HepG2 (cell line): ENCODE results near the gene MOG. TPM values are rescaled to one million over a fixed set of nuclear protein-coding genes. Genes with fewer than 3 reads are reported as not detected.
A peak's percentile ranks its signal among the peaks of the same experiment; 100 is the strongest.

ENCODE experiments used
- ATAC-seq: fragments of 200-7000 bp; cut with Tn5 transposase; 3 replicates; pipeline ENCODE4 v1.9.1; 2020; ENCODE audit warnings: mild to moderate bottlenecking, moderate library complexity
- BruUV-seq: library from RNA; stranded (reverse); fragments of 400-500 nt; replicated peaks from 2 replicates; lab custom pipeline; 2021; lab: Mats Ljungman, UMichigan
- CTCF ChIA-PET: fragments of 300-600 bp; formaldehyde crosslinking; extraction: SDS; loops from one replicate; lab custom pipeline; 2021; ENCODE audit warnings: low total read pairs, inconsistent platforms, low intra/inter-chr PET ratio; lab: Yijun Ruan, JAX
- POLR2A ChIA-PET: fragments of 350-600 bp; sonication (Branson Sonifier 250); formaldehyde crosslinking; loops from one replicate; lab custom pipeline; 2020; ENCODE audit warnings: antibody characterized with exemption, inconsistent platforms; lab: Yijun Ruan, JAX
- DNase-seq: peaks from one replicate; pipeline ENCODE4 v3.0.0-alpha.2; 2015; ENCODE audit warnings: low spot score
- FAIRE-seq: peaks from 3 replicates; lab custom pipeline; 2011; peaks lifted over from hg19 to GRCh38; lab: Jason Lieb, UNC
- H2AFZ ChIP-seq: one replicate; pipeline ENCODE4 v1.6.1; 2011; ENCODE audit warnings: low read length, inconsistent platforms
- H3K27ac ChIP-seq: fragments of 300-600 bp; 3 replicates; pipeline ENCODE4 v1.8.0; 2011; ENCODE audit warnings: mixed run types, mild to moderate bottlenecking, mixed read lengths, low read length, inconsistent platforms; ENCODE audit not compliant: insufficient read depth; ENCODE audit errors: extremely low read length
- H3K27me3 ChIP-seq, 2 experiments: fragments of 200-600 bp in 1 of 2; 2 replicates in 1 of 2; 3 replicates in 1 of 2; pipeline versions ENCODE4 v1.6.0 to v1.8.0; 2011; ENCODE audit warnings: low read length in 2 of 2, mild to moderate bottlenecking in 2 of 2, moderate library complexity in 2 of 2, inconsistent platforms in 1 of 2; ENCODE audit not compliant: insufficient read depth in 2 of 2, control insufficient read depth in 1 of 2
- H3K36me3 ChIP-seq, 2 experiments: fragments of 200-600 bp in 1 of 2; replicated peaks in 1 of 2; 2 replicates in 1 of 2; 3 replicates in 1 of 2; pipeline versions ENCODE4 v1.5.1 to v1.8.0; 2011; ENCODE audit warnings: low read length in 2 of 2, inconsistent platforms in 1 of 2; ENCODE audit not compliant: insufficient read depth in 2 of 2, control insufficient read depth in 1 of 2
- H3K4me1 ChIP-seq: 2 replicates; pipeline ENCODE4 v1.5.1; 2012; ENCODE audit warnings: low read length, inconsistent platforms; ENCODE audit not compliant: insufficient read depth
- H3K4me2 ChIP-seq: 2 replicates; pipeline ENCODE4 v1.6.0; 2011; ENCODE audit warnings: low read depth, low read length, inconsistent platforms
- H3K4me3 ChIP-seq, 3 experiments: fragments of 200-600 bp in 1 of 3; sonication (generic), shearing (Covaris generic) in 1 of 3; replicated peaks in 1 of 3; 2 replicates each; pipeline ENCODE4 v1.5.1; 2011 to 2016; ENCODE audit warnings: low read length in 3 of 3, inconsistent platforms in 2 of 3, low read depth in 2 of 3, mild to moderate bottlenecking in 2 of 3, control low read depth in 1 of 3, mixed read lengths in 1 of 3; ENCODE audit not compliant: insufficient read depth in 1 of 3
- H3K79me2 ChIP-seq: one replicate; pipeline ENCODE4 v1.6.1; 2011; ENCODE audit warnings: low read length, inconsistent platforms; ENCODE audit not compliant: insufficient read depth
- H3K9ac ChIP-seq: 2 replicates; pipeline ENCODE4 v1.6.0; 2011; ENCODE audit warnings: mild to moderate bottlenecking, low read depth, low read length, inconsistent platforms; ENCODE audit not compliant: insufficient read depth
- H3K9me3 ChIP-seq: 2 replicates; pipeline ENCODE4 v1.5.1; 2012; ENCODE audit warnings: mild to moderate bottlenecking, low read length
- H4K20me1 ChIP-seq: 2 replicates; pipeline ENCODE4 v1.6.0; 2011; ENCODE audit warnings: inconsistent platforms, mild to moderate bottlenecking, low read length, moderate library complexity; ENCODE audit not compliant: insufficient read depth
- MTF1 ChIP-seq: sonication (generic); formaldehyde crosslinking; IDR thresholded peaks from 2 replicates; pipeline ENCODE4 v1.5.0; 2020; ENCODE audit warnings: missing genetic modification reagents
- RBM22 ChIP-seq: fragments of 200-400 bp; formaldehyde crosslinking; optimal IDR thresholded peaks from 2 replicates; pipeline ENCODE3; 2017; ENCODE audit warnings: mild to moderate bottlenecking, low read length, moderate library complexity
- THAP7 ChIP-seq: sonication (generic); formaldehyde crosslinking; IDR thresholded peaks from 2 replicates; pipeline ENCODE4 v1.8.1; 2023; ENCODE audit warnings: mild to moderate bottlenecking, missing genetic modification reagents
- ZNF317 ChIP-seq: sonication (generic); formaldehyde crosslinking; IDR thresholded peaks from 2 replicates; pipeline ENCODE4 v1.5.0; 2020; ENCODE audit warnings: mild to moderate bottlenecking, missing genetic modification reagents
- ZNF574 ChIP-seq: sonication (generic); formaldehyde crosslinking; IDR thresholded peaks from 2 replicates; pipeline ENCODE4 v1.4.0; 2020; ENCODE audit warnings: missing genetic modification reagents
- WGBS: methylation state at CpG from one replicate; pipeline ENCODE4 v1.1.6; 2017; ENCODE audit warnings: low lambda C conversion rate; 5-methylcytosine and 5-hydroxymethylcytosine counted together
- in situ Hi-C: cut with HindIII; loops from 2 replicates; pipeline ENCODE4 v1.10.0; 2017; ENCODE audit warnings: low pct_unique_long_range_greater_than_20kb; ENCODE audit not compliant: extremely low pct_ligation_motif_present
- intact Hi-C: fragments of 100-400 bp; cut with micrococcal nuclease; formaldehyde crosslinking; loops from one replicate; pipeline ENCODE4 v1.10.0; 2022; ENCODE audit not compliant: unreplicated experiment
- polyA plus RNA-seq, 8 experiments: library from polyadenylated mRNA; depleted of rRNA in 3 of 8; stranded (reverse) in 7 of 8; unstranded in 1 of 8; fragments of >200 nt; fragmentation: Illumina TruSeq in 4 of 8; extraction: Trizol in 4 of 8; gene quantifications; 2 replicates each; pipeline versions ENCODE4 v1.2.1 to v1.2.3, GENCODE V29; 2011 to 2016; ENCODE audit warnings: low read depth in 4 of 8, missing spikeins in 1 of 8, mixed read lengths in 1 of 8; ENCODE audit not compliant: insufficient read depth in 1 of 8
- total RNA-seq, 5 experiments: library from RNA; depleted of rRNA; stranded (reverse); fragments of >200 nt; fragmentation: Illumina TruSeq; extraction: Trizol; gene quantifications; 2 replicates each; pipeline ENCODE4 v1.2.3, GENCODE V29; 2016; ENCODE audit warnings: low read depth in 1 of 5

The MOG gene
- total and polyA plus RNA-seq, 2 of the 13 experiments (the other 11 are each of a cell fraction or from before 2014, with no cell fraction given): not detected

DNA sequence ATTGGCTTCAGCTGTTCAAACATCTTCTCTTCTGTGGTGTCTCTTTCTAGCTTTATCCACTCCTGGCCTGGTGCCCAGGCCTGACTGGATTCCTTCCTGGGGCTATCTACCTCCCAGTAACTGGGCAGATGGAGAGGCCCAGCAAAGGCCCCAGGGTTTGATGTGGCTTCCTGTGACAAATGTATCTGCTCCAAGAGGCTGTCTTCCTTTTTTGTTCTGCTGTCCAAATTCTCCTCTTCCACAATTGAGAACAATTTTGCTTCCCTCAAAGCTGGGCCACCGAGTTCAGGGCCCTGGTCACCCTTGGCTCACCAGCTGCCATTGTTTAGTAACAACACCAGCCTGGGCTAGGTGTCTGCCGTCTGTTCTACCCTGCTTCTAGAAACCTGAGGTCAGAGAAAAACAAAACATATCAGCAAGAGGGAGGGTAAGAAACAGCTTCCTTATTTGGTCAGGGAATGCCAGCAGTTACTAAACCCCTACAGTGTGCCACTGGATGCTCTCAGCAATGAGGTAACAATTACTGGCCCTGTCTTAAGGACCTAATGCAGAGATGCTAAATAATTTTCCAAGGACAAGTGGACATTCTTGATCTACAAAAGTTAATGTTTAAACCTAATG, 20.2 kb downstream of the MOG start:
- in situ Hi-C loops (no loop called here), intact Hi-C loops (no loop called here)
- Histone ChIP-seq H3K79me2 (no peaks in the 10 kb centered on the region), H3K27me3 (0 out of 5 replicates have a peak, but pooled peaks cover 0 to 2% of the 10 kb centered on the region in 2 experiments), H3K4me3 (no peak overlapping the region), H3K9ac (no peak overlapping the region), H4K20me1 (no peaks in the 10 kb centered on the region), H3K4me1 (no peaks in the 10 kb centered on the region), H3K27ac (no peak overlapping the region), H2AFZ (no peak overlapping the region), H3K36me3 (no peaks in the 10 kb centered on the region), H3K9me3 (no peaks in the 10 kb centered on the region), H3K4me2 (no peak overlapping the region)
- no peak for TF ChIP-seq MTF1
- no peak for TF ChIP-seq RBM22
- TF ChIP-seq THAP7 (CRISPR knock-in tag): no peak
- 0 out of 2 replicates have a peak, but pooled peaks have one; percentile 42 for TF ChIP-seq ZNF317 (CRISPR knock-in tag)
- no peak for TF ChIP-seq ZNF574 (CRISPR knock-in tag)
- BruUV-seq: no TSS peak
- no peak for ATAC-seq
- DNase-seq: no peak
- FAIRE-seq: no peak
- WGBS: 3% methylated on average over 2 of the region's 2 CpGs
- POLR2A ChIA-PET: no interaction called here
- CTCF ChIA-PET: no interaction called here
